NCI-H2029 treated with DMSO at 0.1 percent for 48 hours (cell line): Measurements from ENCODE around the gene EGFLAM.

Experiments used
- DNase-seq: peaks from one replicate; lab custom pipeline; 2025; lab: John Stamatoyannopoulos, UW

Gene EGFLAM

GRCh38 chr5:38447786-38448185, 189.4 kb downstream of the EGFLAM start:
- DNase-seq, result no peak

- no peak for DNase-seq
Observed at GRCh38 chr5:38448568-38449350, 190.4 kb downstream of the EGFLAM start.

GRCh38 chr5:38450627-38451026, 192.3 kb downstream of the EGFLAM start:
- DNase-seq, result no peak

- DNase-seq, result no peak
Observed at GRCh38 chr5:38451074-38451725, 192.8 kb downstream of the EGFLAM start.

GRCh38 chr5:38452201-38452600, 193.8 kb downstream of the EGFLAM start:
- no peak for DNase-seq

GRCh38 chr5:38453506-38453905, 195.1 kb downstream of the EGFLAM start:
- no peak for DNase-seq

- no peak for DNase-seq
Observed at GRCh38 chr5:38453921-38454320, 195.6 kb downstream of the EGFLAM start.

- no peak for DNase-seq
Observed at GRCh38 chr5:38455796-38456330, 197.5 kb downstream of the EGFLAM start.

- no peak for DNase-seq
Observed at GRCh38 chr5:38456657-38457399, 198.5 kb downstream of the EGFLAM start.

- no peak for DNase-seq
Observed at GRCh38 chr5:38458174-38458573, 199.8 kb downstream of the EGFLAM start.

GRCh38 chr5:38462976-38463633, 204.7 kb downstream of the EGFLAM start:
- DNase-seq, result no peak

- no peak for DNase-seq
Observed at GRCh38 chr5:38463634-38464521, 205.5 kb downstream of the EGFLAM start.

GRCh38 chr5:38465061-38465460, 206.7 kb downstream of the EGFLAM start:
- DNase-seq, result no peak

GRCh38 chr5:38465702-38466423, 207.5 kb downstream of the EGFLAM start:
- no peak for DNase-seq

GRCh38 chr5:38466424-38467189, 208.2 kb downstream of the EGFLAM start:
- DNase-seq, result no peak

GRCh38 chr5:38467353-38468040, 209.1 kb downstream of the EGFLAM start:
- DNase-seq, result no peak

- DNase-seq, result no peak
Observed at GRCh38 chr5:38468202-38468673, 209.9 kb downstream of the EGFLAM start.

GRCh38 chr5:38468978-38469706, 210.8 kb downstream of the EGFLAM start:
- no peak for DNase-seq
